Trophoblast cell (in vitro differentiated cells and primary cell): Measurements from ENCODE around the gene SPTLC3.

ENCODE experiments used
- DNase-seq, 2 donors: peaks; one replicate each; pipeline ENCODE4 v3.0.0-alpha.2; 2016
- H2AFZ ChIP-seq: 2 replicates; pipeline ENCODE4 v1.6.1; 2013; ENCODE audit warnings: low read length, moderate library complexity, mild to moderate bottlenecking; ENCODE audit not compliant: insufficient read depth, poor library complexity
- H2AK5ac ChIP-seq: 2 replicates; pipeline ENCODE4 v1.6.1; 2013; ENCODE audit warnings: mild to moderate bottlenecking, low read length
- H2BK120ac ChIP-seq: 2 replicates; pipeline ENCODE4 v1.6.1; 2013; ENCODE audit warnings: low read length, mild to moderate bottlenecking, moderate library complexity; ENCODE audit not compliant: insufficient read depth, poor library complexity
- H2BK12ac ChIP-seq: 2 replicates; pipeline ENCODE4 v1.6.1; 2013; ENCODE audit warnings: mild to moderate bottlenecking, low read length, moderate library complexity
- H2BK5ac ChIP-seq: 2 replicates; pipeline ENCODE4 v1.6.1; 2013; ENCODE audit warnings: low read length, low read depth, moderate library complexity, mild to moderate bottlenecking; ENCODE audit not compliant: poor library complexity
- H3K14ac ChIP-seq: 2 replicates; pipeline ENCODE4 v1.6.1; 2013; ENCODE audit warnings: mild to moderate bottlenecking, low read length
- H3K18ac ChIP-seq: 2 replicates; pipeline ENCODE4 v1.6.1; 2013; ENCODE audit warnings: mild to moderate bottlenecking, low read length
- H3K23ac ChIP-seq: 2 replicates; pipeline ENCODE4 v1.6.1; 2013; ENCODE audit warnings: low read length
- H3K27ac ChIP-seq: 2 replicates; pipeline ENCODE4 v1.5.1; 2013; ENCODE audit warnings: low read depth, mild to moderate bottlenecking, inconsistent platforms, low read length, moderate library complexity
- H3K27me3 ChIP-seq: 2 replicates; pipeline ENCODE4 v1.6.1; 2013; ENCODE audit warnings: inconsistent platforms, mild to moderate bottlenecking, low read length, moderate library complexity; ENCODE audit not compliant: insufficient read depth
- H3K36me3 ChIP-seq, 2 experiments: 1 replicate in 1 of 2; 2 replicates in 1 of 2; pipeline ENCODE4 v1.6.1; 2013; ENCODE audit warnings: low read length in 2 of 2, mild to moderate bottlenecking in 2 of 2, moderate library complexity in 1 of 2; ENCODE audit not compliant: insufficient read depth in 2 of 2, control insufficient read depth in 1 of 2
- H3K4ac ChIP-seq: 2 replicates; pipeline ENCODE4 v1.6.1; 2013; ENCODE audit warnings: low read depth, mild to moderate bottlenecking, low read length, moderate library complexity
- H3K4me1 ChIP-seq, 2 experiments: 1 replicate in 1 of 2; 2 replicates in 1 of 2; pipeline ENCODE4 v1.6.1; 2013; ENCODE audit warnings: low read length in 2 of 2, mild to moderate bottlenecking in 2 of 2, moderate library complexity in 1 of 2; ENCODE audit not compliant: insufficient read depth in 2 of 2, control insufficient read depth in 1 of 2
- H3K4me2 ChIP-seq: 2 replicates; pipeline ENCODE4 v1.6.1; 2013; ENCODE audit warnings: inconsistent platforms, mild to moderate bottlenecking, low read length, moderate library complexity
- H3K4me3 ChIP-seq: 2 replicates; pipeline ENCODE4 v1.5.1; 2013; ENCODE audit warnings: mild to moderate bottlenecking, low read depth, low read length, inconsistent platforms
- H3K79me1 ChIP-seq: one replicate; pipeline ENCODE4 v1.6.1; 2013; ENCODE audit warnings: low read length
- H3K79me2 ChIP-seq: 2 replicates; pipeline ENCODE4 v1.6.1; 2013; ENCODE audit warnings: low read length, mild to moderate bottlenecking; ENCODE audit not compliant: control insufficient read depth, insufficient read depth, poor library complexity
- H3K9ac ChIP-seq: 2 replicates; pipeline ENCODE4 v1.6.1; 2013; ENCODE audit warnings: mild to moderate bottlenecking, low read length
- H3K9me3 ChIP-seq: 2 replicates; pipeline ENCODE4 v1.6.1; 2013; ENCODE audit warnings: low read depth, mild to moderate bottlenecking, control low read depth, inconsistent platforms, low read length; ENCODE audit not compliant: insufficient read depth
- H4K12ac ChIP-seq: 2 replicates; pipeline ENCODE4 v1.6.1; 2013; ENCODE audit warnings: low read depth, mild to moderate bottlenecking, low read length, moderate library complexity
- H4K8ac ChIP-seq: 2 replicates; pipeline ENCODE4 v1.6.1; 2013; ENCODE audit warnings: low read depth, mild to moderate bottlenecking, low read length, moderate library complexity
- H4K91ac ChIP-seq: one replicate; pipeline ENCODE4 v1.6.1; 2013; ENCODE audit warnings: low read depth, mild to moderate bottlenecking, low read length, moderate library complexity
- WGBS: extraction: QIAGEN DNeasy Blood & Tissue Kit; methylation state at CpG from one replicate; pipeline ENCODE4 v1.1.7; 2013; ENCODE audit warnings: missing lambda C conversion rate; ENCODE audit not compliant: insufficient read length, insufficient coverage; ENCODE audit errors: extremely low coverage; 5-methylcytosine and 5-hydroxymethylcytosine counted together

Gene SPTLC3

DNA sequence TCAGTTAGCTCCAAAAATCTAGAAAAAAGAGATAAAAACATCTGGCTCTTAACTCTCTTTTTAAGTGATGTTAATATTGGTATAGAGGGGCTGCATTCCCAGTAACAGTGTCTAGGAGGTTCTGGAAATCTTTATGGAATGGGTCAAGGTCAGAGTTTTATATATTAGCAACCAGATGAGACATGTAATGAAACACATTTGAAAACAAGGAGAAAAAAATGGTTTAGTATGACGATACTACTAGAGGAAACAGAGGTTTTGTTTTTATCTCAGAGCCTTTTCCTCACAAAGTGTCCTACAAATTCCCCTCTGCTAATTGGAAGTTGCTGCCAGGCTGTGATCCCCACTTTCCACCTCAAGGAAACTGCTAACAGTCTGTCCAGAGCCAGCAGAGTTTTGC is 111.7 kb downstream of the SPTLC3 start:
- Histone ChIP-seq H3K36me3 (peaks cover 0 to 1% of the 10 kb centered on the region in 2 experiments), H4K8ac (no peak overlapping the region), H3K9ac (no peak overlapping the region), H4K12ac (no peak overlapping the region), H4K91ac (no peak overlapping the region), H3K79me1 (no peaks in the 10 kb centered on the region), H3K4me2 (no peak overlapping the region), H3K79me2 (no peaks in the 10 kb centered on the region), H3K23ac (no peak overlapping the region), H2BK120ac (no peak overlapping the region), H3K9me3 (no peaks in the 10 kb centered on the region), H3K4me3 (no peak overlapping the region), H3K27me3 (no peaks in the 10 kb centered on the region), H3K4ac (no peak overlapping the region), H2AK5ac (no peak overlapping the region), H3K27ac (no peak overlapping the region), H2BK5ac (no peak overlapping the region), H2BK12ac (no peak overlapping the region), H2AFZ (no peak overlapping the region), H3K4me1 (no peaks in the 10 kb centered on the region), H3K18ac (no peak overlapping the region), H3K14ac (no peak overlapping the region)
- WGBS, result no CpG with 5 or more reads among the region's 1 CpG
- DNase-seq, result no peak

- Histone ChIP-seq H3K18ac (no peak overlapping the region), H3K23ac (no peak overlapping the region), H3K27ac (no peak overlapping the region), H3K4ac (no peak overlapping the region), H2AFZ (no peak overlapping the region), H4K12ac (no peak overlapping the region), H3K36me3 (peaks cover 0 to 1% of the 10 kb centered on the region in 2 experiments), H3K27me3 (no peaks in the 10 kb centered on the region), H3K4me3 (no peak overlapping the region), H3K79me1 (no peaks in the 10 kb centered on the region), H4K91ac (no peak overlapping the region), H3K9ac (no peak overlapping the region), H2BK5ac (no peak overlapping the region), H3K4me2 (no peak overlapping the region), H2BK12ac (no peak overlapping the region), H3K9me3 (no peaks in the 10 kb centered on the region), H2BK120ac (no peak overlapping the region), H2AK5ac (no peak overlapping the region), H3K4me1 (no peaks in the 10 kb centered on the region), H4K8ac (no peak overlapping the region), H3K79me2 (no peaks in the 10 kb centered on the region), H3K14ac (no peak overlapping the region)
- no CpG with 5 or more reads among the region's 5 CpGs for WGBS
- no peak for DNase-seq
These were observed 113.2 kb downstream of the SPTLC3 start for GRCh38 chr20:13121840-13122515.

DNA sequence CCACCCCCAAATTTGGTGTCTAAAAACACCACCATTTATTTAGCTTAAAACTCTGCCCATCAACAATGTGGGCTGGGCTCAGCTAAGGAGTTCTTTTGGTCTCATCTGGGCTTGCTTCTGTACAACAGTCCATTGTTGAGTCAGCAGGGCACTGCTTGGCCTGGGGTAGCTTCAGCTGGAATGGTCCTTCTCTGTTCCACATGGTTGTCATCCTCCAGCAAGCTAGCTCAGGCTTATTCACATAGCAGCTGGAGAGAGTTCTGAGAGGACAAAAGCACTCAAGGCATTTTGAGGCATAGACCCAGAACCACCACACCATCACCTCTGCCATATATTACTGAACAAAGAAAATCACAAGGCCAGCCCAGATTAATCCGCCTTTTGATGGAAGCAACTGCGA is 116.7 kb downstream of the SPTLC3 start:
- no peak for DNase-seq
- no peak overlapping the region for H3K4me3 ChIP-seq

GRCh38 chr20:13128173-13128572 is 119.4 kb downstream of the SPTLC3 start:
- Histone ChIP-seq H3K4me3 (no peak overlapping the region), H3K9ac (no peak overlapping the region), H3K79me1 (no peaks in the 10 kb centered on the region), H3K79me2 (no peaks in the 10 kb centered on the region), H3K27ac (no peak overlapping the region), H3K14ac (no peak overlapping the region), H2BK5ac (no peak overlapping the region), H4K12ac (no peak overlapping the region), H2AK5ac (no peak overlapping the region), H3K27me3 (no peaks in the 10 kb centered on the region), H3K36me3 (no peaks in the 10 kb centered on the region), H3K4me2 (no peak overlapping the region), H3K9me3 (no peaks in the 10 kb centered on the region), H3K4me1 (no peaks in the 10 kb centered on the region), H2AFZ (no peak overlapping the region), H3K4ac (no peak overlapping the region), H3K18ac (no peak overlapping the region), H4K91ac (no peak overlapping the region), H2BK120ac (no peak overlapping the region), H2BK12ac (no peak overlapping the region), H3K23ac (no peak overlapping the region), H4K8ac (no peak overlapping the region)
- DNase-seq, result no peak
- no CpG with 5 or more reads among the region's 1 CpG for WGBS

More for the DNA sequence above, 116.7 kb downstream of the SPTLC3 start:
- Histone ChIP-seq H3K27me3 (no peaks in the 10 kb centered on the region), H2AFZ (no peak overlapping the region), H3K4ac (no peak overlapping the region), H2BK5ac (no peak overlapping the region), H3K79me2 (no peaks in the 10 kb centered on the region), H3K27ac (no peak overlapping the region), H3K79me1 (no peaks in the 10 kb centered on the region), H4K8ac (no peak overlapping the region), H3K23ac (no peak overlapping the region), H2AK5ac (no peak overlapping the region), H3K4me1 (no peaks in the 10 kb centered on the region), H3K4me2 (no peak overlapping the region), H3K9ac (no peak overlapping the region), H4K91ac (no peak overlapping the region), H2BK120ac (no peak overlapping the region), H3K14ac (no peak overlapping the region), H4K12ac (no peak overlapping the region), H3K36me3 (no peaks in the 10 kb centered on the region), H2BK12ac (no peak overlapping the region), H3K9me3 (no peaks in the 10 kb centered on the region), H3K18ac (no peak overlapping the region)
- WGBS, result no CpG with 5 or more reads among the region's 2 CpGs
